ENCODE results near the gene ABHD17A. TPM values are rescaled to one million over a fixed set of nuclear protein-coding genes. Genes with fewer than 3 reads are reported as not detected.

ABHD17A gene
- total and polyA plus RNA-seq, 9 of the 15 experiments (the other 6 are each of a cell fraction or from before 2014, with no cell fraction given): 0.04 to 135 (median 21.8) TPM; not detected in 1

GRCh38 chr19:1837625-1838105 lies 47.6 kb downstream of the ABHD17A start:
- peak overlapping the region; percentile 84 for H3K4me2 ChIP-seq (ENCODE audit: insufficient read depth, low read length)
- intact Hi-C loops (cut with micrococcal nuclease): no loop called here
- POLR2A ChIA-PET: interaction anchor here (0.5 to 6.6 kb wide), 10 partner anchors 9 to 1202 kb away, joined by 3 to 46 read pairs (median 4); no protein-coding TSS in a partner anchor
- H3K9me3 ChIP-seq (replicated peaks; ENCODE audit: control insufficient read depth, insufficient read depth, low read depth, low read length): no peaks in the 10 kb centered on the region
- peak overlapping the region; percentile 64; the same call in 1 of the 2 replicates for H2AFZ ChIP-seq (ENCODE audit: low read depth, low read length)
- CTCF ChIA-PET (ENCODE audit: low intra/inter-chr PET ratio): no interaction called here
- BruUV-seq (replicated peaks): no TSS peak
- H3K4me3 ChIP-seq: peak overlapping the region; percentile 27
- peak overlapping the region; percentile 72 for H3K27ac ChIP-seq (ENCODE audit: extremely low read depth, low read depth, low read length)
- H3K9me1 ChIP-seq (ENCODE audit: control insufficient read depth, insufficient read depth, low read length): peaks cover 3% of the 10 kb centered on the region
- peaks cover 46% of the 10 kb centered on the region; the same call in 1 of the 3 replicates for H3K36me3 ChIP-seq (ENCODE audit: control insufficient read depth, insufficient read depth, low read length)
- WGBS (ENCODE audit: insufficient coverage, low coverage, missing lambda C conversion rate): 2% methylated on average over 20 of the region's 23 CpGs
- ATAC-seq: peak; percentile 71
- peak overlapping the region; percentile 63 to 89 for H3K9ac ChIP-seq (ENCODE audit: insufficient read depth in 1 of 2, low read depth in 2 of 2, low read length in 2 of 2)
- in situ Hi-C loops (cut with MboI): no loop called here
- no peaks in the 10 kb centered on the region for H3K27me3 ChIP-seq (ENCODE audit: control insufficient read depth in 2 of 2, insufficient read depth in 2 of 2, low read length in 2 of 2)
- peaks cover 55 to 95% of the 10 kb centered on the region in 2 experiments for H3K4me1 ChIP-seq (replicated peaks in 1 of 2; ENCODE audit: control insufficient read depth in 2 of 2, insufficient read depth in 2 of 2, low read length in 2 of 2)
- FAIRE-seq: peak; percentile 72
- H3K79me2 ChIP-seq (ENCODE audit: control insufficient read depth, insufficient read depth, low read length): peaks cover 97% of the 10 kb centered on the region
- peaks cover 26% of the 10 kb centered on the region for H4K20me1 ChIP-seq (replicated peaks; ENCODE audit: control insufficient read depth, insufficient read depth, low read length)
- peak; percentile 68 to 83 (median 78) for DNase-seq (ENCODE audit: extremely low read depth in 1 of 4, low spot score in 3 of 4)
- TF ChIP-seq ZNF143 (CRISPR knock-in tag; IDR thresholded peaks at IDR 0.05): peak; percentile 48; the same call in 1 of the 2 replicates
- TF ChIP-seq, protein P1, sequence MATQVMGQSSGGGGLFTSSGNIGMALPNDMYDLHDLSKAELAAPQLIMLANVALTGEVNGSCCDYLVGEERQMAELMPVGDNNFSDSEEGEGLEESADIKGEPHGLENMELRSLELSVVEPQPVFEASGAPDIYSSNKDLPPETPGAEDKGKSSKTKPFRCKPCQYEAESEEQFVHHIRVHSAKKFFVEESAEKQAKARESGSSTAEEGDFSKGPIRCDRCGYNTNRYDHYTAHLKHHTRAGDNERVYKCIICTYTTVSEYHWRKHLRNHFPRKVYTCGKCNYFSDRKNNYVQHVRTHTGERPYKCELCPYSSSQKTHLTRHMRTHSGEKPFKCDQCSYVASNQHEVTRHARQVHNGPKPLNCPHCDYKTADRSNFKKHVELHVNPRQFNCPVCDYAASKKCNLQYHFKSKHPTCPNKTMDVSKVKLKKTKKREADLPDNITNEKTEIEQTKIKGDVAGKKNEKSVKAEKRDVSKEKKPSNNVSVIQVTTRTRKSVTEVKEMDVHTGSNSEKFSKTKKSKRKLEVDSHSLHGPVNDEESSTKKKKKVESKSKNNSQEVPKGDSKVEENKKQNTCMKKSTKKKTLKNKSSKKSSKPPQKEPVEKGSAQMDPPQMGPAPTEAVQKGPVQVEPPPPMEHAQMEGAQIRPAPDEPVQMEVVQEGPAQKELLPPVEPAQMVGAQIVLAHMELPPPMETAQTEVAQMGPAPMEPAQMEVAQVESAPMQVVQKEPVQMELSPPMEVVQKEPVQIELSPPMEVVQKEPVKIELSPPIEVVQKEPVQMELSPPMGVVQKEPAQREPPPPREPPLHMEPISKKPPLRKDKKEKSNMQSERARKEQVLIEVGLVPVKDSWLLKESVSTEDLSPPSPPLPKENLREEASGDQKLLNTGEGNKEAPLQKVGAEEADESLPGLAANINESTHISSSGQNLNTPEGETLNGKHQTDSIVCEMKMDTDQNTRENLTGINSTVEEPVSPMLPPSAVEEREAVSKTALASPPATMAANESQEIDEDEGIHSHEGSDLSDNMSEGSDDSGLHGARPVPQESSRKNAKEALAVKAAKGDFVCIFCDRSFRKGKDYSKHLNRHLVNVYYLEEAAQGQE (IDR thresholded peaks at IDR 0.05; ENCODE audit: borderline replicate concordance): peak; percentile 55; the same call in 1 of the 2 replicates
- TF ChIP-seq, protein P1 (CRISPR knock-in tag; IDR thresholded peaks at IDR 0.05; ENCODE audit: low read depth): no peak
- no peak for TF ChIP-seq SMARCE1 (IDR thresholded peaks at IDR 0.05)
- TF ChIP-seq CBX2 (IDR thresholded peaks at IDR 0.05; ENCODE audit: insufficient read depth, low read length, poor library complexity, severe bottlenecking): no peak
- peak; percentile 9 for TF ChIP-seq RBBP5 (IDR thresholded peaks at IDR 0.05; ENCODE audit: borderline replicate concordance, insufficient read depth, low read length, poor library complexity, severe bottlenecking)
- peak; percentile 61 for TF ChIP-seq MECOM (CRISPR knock-in tag; IDR thresholded peaks at IDR 0.05)
- TF ChIP-seq RB1 (IDR thresholded peaks at IDR 0.05; ENCODE audit: low read depth): peak; percentile 85
- TF ChIP-seq PATZ1 (CRISPR knock-in tag; IDR thresholded peaks at IDR 0.05; ENCODE audit: borderline replicate concordance): no peak
- peak in 1 of 2 experiments; percentile 61; a peak in 1 of 4 replicates for TF ChIP-seq NONO (IDR thresholded peaks at IDR 0.05; ENCODE audit: low read depth in 2 of 2, low read length in 1 of 2)

Measured in K562 (cell line).